Stimulated activated CD8-positive, alpha-beta memory T cell treated with anti-CD3 and anti-CD28 coated beads, Interleukin-7, amount 100 ng/mL, for 48 hours (primary cell): ENCODE results near the gene PRMT5.

ENCODE experiments used
- DNase-seq, 2 donors: peaks; one replicate each; pipeline ENCODE4 v3.0.0-alpha.2; 2020; ENCODE audit warnings: low read depth in 1 of 2; ENCODE audit errors: extremely low read depth in 1 of 2

The PRMT5 gene

GRCh38 chr14:22878271-22879246 is 50.6 kb downstream of the PRMT5 start:
- no peak for DNase-seq

GRCh38 chr14:22877000-22877501 is 52.1 kb downstream of the PRMT5 start:
- DNase-seq: no peak

- no peak for DNase-seq
Measured at GRCh38 chr14:22875748-22876319, 53.3 kb downstream of the PRMT5 start.

GRCh38 chr14:22875003-22875747 is 54.0 kb downstream of the PRMT5 start:
- DNase-seq: no peak

GRCh38 chr14:22872833-22873520 is 56.2 kb downstream of the PRMT5 start:
- no peak for DNase-seq

- DNase-seq: peak in 1 of 2 donors; percentile 46
Measured at GRCh38 chr14:22872033-22872832, 56.9 kb downstream of the PRMT5 start.

- peak in 1 of 2 donors; percentile 79 for DNase-seq
Measured at GRCh38 chr14:22871224-22872032, 57.7 kb downstream of the PRMT5 start, which contains the start of gene LRP10. Gene LRP10 (plus strand): TSS chr14:22871740. CDS start chr14:22872304, 564 bp downstream.

- DNase-seq: no peak
Measured at GRCh38 chr14:22870811-22871223, 58.4 kb downstream of the PRMT5 start.
